Measurements from ENCODE around the gene NLGN4Y. TPM values are rescaled to one million over a fixed set of nuclear protein-coding genes. Genes with fewer than 3 reads are reported as not detected.

NLGN4Y gene
- total and polyA plus RNA-seq, 2 experiments from 2014 or later = not detected

DNA sequence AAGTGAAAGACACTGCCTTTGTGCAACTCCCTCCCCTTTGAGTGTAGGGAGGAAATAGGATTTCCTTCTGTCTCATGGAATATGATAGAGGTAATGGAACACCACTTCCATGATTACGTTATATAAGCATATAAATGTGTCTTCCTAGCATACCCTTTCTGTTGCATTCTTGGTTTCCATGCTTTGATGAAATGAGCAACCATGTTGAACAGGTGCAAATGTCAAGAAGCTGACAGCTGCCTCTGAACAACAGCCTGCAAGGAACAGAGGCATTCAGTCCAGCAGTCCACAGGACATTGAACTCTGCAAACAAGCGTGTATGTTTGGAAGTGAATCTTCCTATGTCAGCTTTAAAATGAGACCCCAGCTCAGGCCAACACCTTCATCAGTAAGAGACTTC lies 117.5 kb downstream of the NLGN4Y start:
- H3K4me3 ChIP-seq = no peak overlapping the region
- no peaks in the 10 kb centered on the region for H3K9me2 ChIP-seq (replicated peaks; ENCODE audit: insufficient read depth)
- no peak for DNase-seq (ENCODE audit: low spot score)
- H4K20me1 ChIP-seq (ENCODE audit: insufficient read depth, poor library complexity, severe bottlenecking) = no peaks in the 10 kb centered on the region
- TF ChIP-seq, protein P1, sequence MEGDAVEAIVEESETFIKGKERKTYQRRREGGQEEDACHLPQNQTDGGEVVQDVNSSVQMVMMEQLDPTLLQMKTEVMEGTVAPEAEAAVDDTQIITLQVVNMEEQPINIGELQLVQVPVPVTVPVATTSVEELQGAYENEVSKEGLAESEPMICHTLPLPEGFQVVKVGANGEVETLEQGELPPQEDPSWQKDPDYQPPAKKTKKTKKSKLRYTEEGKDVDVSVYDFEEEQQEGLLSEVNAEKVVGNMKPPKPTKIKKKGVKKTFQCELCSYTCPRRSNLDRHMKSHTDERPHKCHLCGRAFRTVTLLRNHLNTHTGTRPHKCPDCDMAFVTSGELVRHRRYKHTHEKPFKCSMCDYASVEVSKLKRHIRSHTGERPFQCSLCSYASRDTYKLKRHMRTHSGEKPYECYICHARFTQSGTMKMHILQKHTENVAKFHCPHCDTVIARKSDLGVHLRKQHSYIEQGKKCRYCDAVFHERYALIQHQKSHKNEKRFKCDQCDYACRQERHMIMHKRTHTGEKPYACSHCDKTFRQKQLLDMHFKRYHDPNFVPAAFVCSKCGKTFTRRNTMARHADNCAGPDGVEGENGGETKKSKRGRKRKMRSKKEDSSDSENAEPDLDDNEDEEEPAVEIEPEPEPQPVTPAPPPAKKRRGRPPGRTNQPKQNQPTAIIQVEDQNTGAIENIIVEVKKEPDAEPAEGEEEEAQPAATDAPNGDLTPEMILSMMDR (IDR thresholded peaks at IDR 0.05; ENCODE audit: poor library complexity) = no peak
- no peak for TF ChIP-seq EZH2phosphoT487 (IDR thresholded peaks at IDR 0.05; ENCODE audit: low read depth, severe bottlenecking, unreplicated experiment)
- TF ChIP-seq EZH2 (IDR thresholded peaks at IDR 0.05; ENCODE audit: borderline replicate concordance) = no peak
- H3K27ac ChIP-seq = no peak overlapping the region
- no peak overlapping the region for H2AFZ ChIP-seq
- H3K4me1 ChIP-seq (ENCODE audit: insufficient read depth) = no peaks in the 10 kb centered on the region
- no peaks in the 10 kb centered on the region for H3K36me3 ChIP-seq (replicated peaks; ENCODE audit: insufficient read depth, low read depth)
- no CpG with 5 or more reads among the region's 2 CpGs for WGBS (ENCODE audit: low lambda C conversion rate, missing lambda C conversion rate)
- no peak overlapping the region for H3K4me2 ChIP-seq
- no peaks in the 10 kb centered on the region for H3K27me3 ChIP-seq
- no peaks in the 10 kb centered on the region for H3K79me2 ChIP-seq
- H3K9me3 ChIP-seq (ENCODE audit: low read depth) = no peaks in the 10 kb centered on the region

DNA sequence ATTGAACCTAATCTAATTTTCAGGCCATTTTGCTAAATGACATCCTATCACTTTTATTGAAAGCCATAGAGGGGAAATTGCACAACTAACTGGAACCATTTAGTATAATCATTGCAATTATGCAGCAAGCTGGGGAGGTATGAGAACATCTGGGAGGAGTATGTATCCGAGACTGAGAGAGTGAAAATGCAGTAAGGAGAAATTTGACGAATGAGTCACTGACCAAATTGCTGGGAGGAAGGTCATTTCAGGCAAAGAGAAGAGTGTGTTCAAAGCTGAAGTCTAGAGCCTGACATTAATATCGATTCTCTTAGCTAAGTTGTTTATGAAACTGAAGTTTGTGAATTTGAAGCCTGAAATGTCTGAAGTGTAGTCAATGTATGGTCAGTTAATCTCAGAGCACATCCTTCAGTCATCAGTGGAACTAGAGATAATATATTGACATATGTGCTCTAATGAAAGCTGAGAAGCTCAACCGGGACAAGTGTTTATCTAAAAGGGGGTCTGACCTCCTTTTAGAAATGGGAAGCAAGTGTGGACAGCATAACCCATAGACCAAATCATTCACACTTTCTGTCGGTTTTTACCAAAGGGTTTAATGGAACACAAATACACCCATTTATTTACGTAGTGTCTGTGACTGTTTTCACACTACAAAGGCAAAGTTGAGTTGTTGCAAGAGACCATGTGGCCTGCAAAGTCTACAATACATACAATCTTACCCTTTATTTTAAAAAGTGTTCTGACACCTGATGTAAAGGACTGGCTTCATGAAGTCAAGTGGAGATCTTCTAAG lies 120.0 kb downstream of the NLGN4Y start:
- WGBS (ENCODE audit: low lambda C conversion rate, missing lambda C conversion rate) = no CpG with 5 or more reads among the region's 6 CpGs

DNA sequence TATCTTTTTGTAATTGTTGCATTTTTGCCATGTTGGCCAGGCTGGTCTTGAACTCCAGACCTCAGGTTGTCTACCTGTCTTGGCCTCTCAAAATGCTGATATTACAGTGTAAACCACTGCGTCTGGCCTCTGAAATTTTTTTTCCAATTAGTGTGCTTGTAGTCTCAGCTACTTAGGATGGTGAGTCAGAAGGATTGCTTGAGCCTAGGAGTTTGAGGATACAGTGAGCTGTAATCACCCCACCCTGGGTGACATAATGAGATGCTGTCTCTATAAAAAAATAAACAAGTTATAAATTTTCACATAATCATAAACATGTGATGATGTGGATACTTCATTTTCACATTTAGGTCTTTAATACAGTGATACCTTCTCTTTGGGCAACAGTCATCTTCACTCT lies 154.9 kb downstream of the NLGN4Y start:
- no peaks in the 10 kb centered on the region for H3K79me2 ChIP-seq
- no peaks in the 10 kb centered on the region for H3K4me1 ChIP-seq (ENCODE audit: insufficient read depth)
- no peaks in the 10 kb centered on the region for H3K36me3 ChIP-seq (replicated peaks; ENCODE audit: insufficient read depth, low read depth)
- no peak overlapping the region for H3K27ac ChIP-seq
- no peak overlapping the region for H3K4me2 ChIP-seq
- no peak for DNase-seq (ENCODE audit: low spot score)
- no peak overlapping the region for H2AFZ ChIP-seq
- TF ChIP-seq EZH2 (IDR thresholded peaks at IDR 0.05; ENCODE audit: borderline replicate concordance) (no peak), EZH2phosphoT487 (IDR thresholded peaks at IDR 0.05; ENCODE audit: low read depth, severe bottlenecking, unreplicated experiment) (no peak)
- TF ChIP-seq, protein P1 (IDR thresholded peaks at IDR 0.05; ENCODE audit: poor library complexity) = no peak
- H3K27me3 ChIP-seq = no peaks in the 10 kb centered on the region
- H3K4me3 ChIP-seq = no peak overlapping the region
- H3K9me3 ChIP-seq (ENCODE audit: low read depth) = no peaks in the 10 kb centered on the region
- H3K9me2 ChIP-seq (replicated peaks; ENCODE audit: insufficient read depth) = no peaks in the 10 kb centered on the region
- H4K20me1 ChIP-seq (ENCODE audit: insufficient read depth, poor library complexity, severe bottlenecking) = no peaks in the 10 kb centered on the region
- no CpG with 5 or more reads among the region's 1 CpG for WGBS (ENCODE audit: low lambda C conversion rate, missing lambda C conversion rate)

More for the DNA sequence above, 120.0 kb downstream of the NLGN4Y start:
- Histone ChIP-seq H3K9me3 (ENCODE audit: low read depth) (no peaks in the 10 kb centered on the region), H3K9me2 (replicated peaks; ENCODE audit: insufficient read depth) (no peaks in the 10 kb centered on the region), H3K4me2 (no peak overlapping the region), H2AFZ (no peak overlapping the region), H4K20me1 (ENCODE audit: insufficient read depth, poor library complexity, severe bottlenecking) (no peaks in the 10 kb centered on the region), H3K27me3 (no peaks in the 10 kb centered on the region), H3K4me3 (no peak overlapping the region), H3K4me1 (ENCODE audit: insufficient read depth) (no peaks in the 10 kb centered on the region), H3K36me3 (replicated peaks; ENCODE audit: insufficient read depth, low read depth) (no peaks in the 10 kb centered on the region), H3K27ac (no peak overlapping the region), H3K79me2 (no peaks in the 10 kb centered on the region)
- TF ChIP-seq EZH2phosphoT487 (IDR thresholded peaks at IDR 0.05; ENCODE audit: low read depth, severe bottlenecking, unreplicated experiment) (no peak), EZH2 (IDR thresholded peaks at IDR 0.05; ENCODE audit: borderline replicate concordance) (no peak)
- TF ChIP-seq, protein P1 (IDR thresholded peaks at IDR 0.05; ENCODE audit: poor library complexity) = no peak
- DNase-seq (ENCODE audit: low spot score) = no peak

Measured in hepatocyte (in vitro differentiated cells).